Activated naive CD4-positive, alpha-beta T cell treated with anti-CD3 and anti-CD28 coated beads for 36 hours (primary cell): ENCODE measurements around the gene RELL1. TPM values are rescaled to one million over a fixed set of nuclear protein-coding genes. Genes with fewer than 3 reads are reported as not detected.

Experiments
- CTCF ChIA-PET: fragments of 350-600 bp; sonication (Branson Sonifier 250); formaldehyde crosslinking; loops from one replicate; lab custom pipeline; 2021; ENCODE audit warnings: antibody characterized with exemption; lab: Charles Lee
- DNase-seq: peaks from one replicate; pipeline ENCODE4 v3.0.0-alpha.2; 2020
- H3K27ac Mint-ChIP-seq: one replicate; pipeline ENCODE4 v1.8.0; 2021; ENCODE audit warnings: mild to moderate bottlenecking, mixed read lengths
- H3K27me3 Mint-ChIP-seq: one replicate; pipeline ENCODE4 v1.8.0; 2021; ENCODE audit warnings: low read depth, mixed read lengths
- H3K36me3 Mint-ChIP-seq: one replicate; pipeline ENCODE4 v1.8.0; 2021; ENCODE audit warnings: low read depth, mixed read lengths
- H3K4me1 Mint-ChIP-seq: one replicate; pipeline ENCODE4 v1.8.0; 2021; ENCODE audit warnings: low read depth, mixed read lengths
- H3K4me3 Mint-ChIP-seq: one replicate; pipeline ENCODE4 v1.8.0; 2021; ENCODE audit warnings: mild to moderate bottlenecking, moderate library complexity, mixed read lengths
- H3K9me3 Mint-ChIP-seq: one replicate; pipeline ENCODE4 v1.8.0; 2021; ENCODE audit warnings: mixed read lengths
- intact Hi-C: fragments of 100-400 bp; cut with micrococcal nuclease; formaldehyde crosslinking; loops from one replicate; pipeline ENCODE4 v1.15.1; 2023
- total RNA-seq, 2 experiments: library from RNA; stranded (reverse); gene quantifications; one replicate each; pipeline ENCODE4 v1.2.3, GENCODE V29; 2021

The RELL1 gene
- total RNA-seq, 2 experiments from 2014 or later: 8.7 to 10.3 TPM

DNA sequence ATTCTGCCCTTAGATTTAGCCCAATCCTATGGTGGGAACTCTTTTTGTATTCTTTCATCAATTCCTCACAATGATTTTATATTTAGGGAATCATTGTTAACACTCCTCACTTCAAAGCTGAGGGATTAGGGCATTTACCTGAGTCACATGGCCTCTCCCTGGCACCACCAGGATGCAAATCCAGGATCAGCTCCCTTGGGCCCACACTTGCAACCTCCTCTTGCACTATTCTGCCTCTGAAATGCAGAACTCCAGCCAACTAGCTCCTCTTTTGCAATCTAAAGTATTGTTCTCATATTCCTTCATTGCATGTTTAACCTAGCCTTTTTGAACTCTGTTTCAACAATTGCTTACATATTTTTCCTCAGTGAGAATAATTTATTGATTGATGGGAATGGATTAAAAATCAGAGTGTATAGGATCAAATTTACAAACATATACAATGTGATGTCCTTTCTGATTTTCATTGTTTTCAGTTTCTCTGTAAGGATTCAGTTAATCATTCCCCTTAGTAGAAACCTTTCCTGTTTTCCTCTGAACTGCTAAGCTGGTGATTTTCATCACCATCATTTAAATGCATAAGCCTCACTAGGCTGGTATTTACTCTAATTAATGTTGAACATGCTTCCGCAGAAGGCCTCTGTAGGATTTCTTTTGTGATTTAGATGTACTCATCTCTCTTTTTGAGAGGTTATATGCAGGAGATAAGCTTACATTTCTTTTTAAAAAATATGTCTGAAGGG is 3.3 kb upstream of the RELL1 start:
- H3K9me3 Mint-ChIP-seq: peaks cover 3% of the 10 kb centered on the region
- no peak for DNase-seq
- H3K36me3 Mint-ChIP-seq: no peaks in the 10 kb centered on the region
- H3K27me3 Mint-ChIP-seq: no peaks in the 10 kb centered on the region
- no peak overlapping the region for H3K27ac Mint-ChIP-seq
- intact Hi-C loops: loop anchor here (5.0 to 10.0 kb wide), 3 partner anchors 625 to 1343 kb away; partner anchors contain the start of genes TLR1 and TMEM156
- CTCF ChIA-PET: no interaction called here
- peaks cover 11% of the 10 kb centered on the region for H3K4me1 Mint-ChIP-seq
- no peak overlapping the region for H3K4me3 Mint-ChIP-seq

DNA sequence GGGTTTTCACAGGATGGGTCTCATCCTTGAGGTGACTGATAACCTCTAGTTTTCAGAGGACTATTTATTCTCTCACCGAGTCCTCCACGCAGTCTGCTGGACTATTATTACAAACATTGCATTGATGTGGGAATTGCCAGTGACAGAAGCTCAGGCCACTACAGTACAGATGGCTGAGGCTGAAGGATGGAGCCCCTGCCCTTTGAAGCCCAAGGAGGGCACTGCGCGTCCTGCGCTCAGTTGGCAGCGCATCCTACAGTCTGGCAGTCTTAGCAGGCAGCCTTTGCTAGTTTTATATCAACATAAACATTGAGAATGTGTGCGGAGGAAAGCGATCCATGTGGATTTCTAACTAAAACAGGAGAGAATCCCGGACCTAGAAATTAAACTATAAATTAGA is 1.5 kb upstream of the RELL1 start:
- H3K4me3 Mint-ChIP-seq: no peak overlapping the region
- intact Hi-C loops: loop anchor here (2.0 to 10.0 kb wide), 5 partner anchors 77 to 1345 kb away; partner anchors contain the start of genes TLR1 and TMEM156
- CTCF ChIA-PET: no interaction called here
- H3K27me3 Mint-ChIP-seq: no peaks in the 10 kb centered on the region
- peaks cover 4% of the 10 kb centered on the region for H3K9me3 Mint-ChIP-seq
- no peak for DNase-seq
- peaks cover 26% of the 10 kb centered on the region for H3K4me1 Mint-ChIP-seq
- H3K27ac Mint-ChIP-seq: no peak overlapping the region
- H3K36me3 Mint-ChIP-seq: peaks cover 4% of the 10 kb centered on the region

- H3K9me3 Mint-ChIP-seq: peaks cover 2% of the 10 kb centered on the region
- H3K36me3 Mint-ChIP-seq: peaks cover 5% of the 10 kb centered on the region
- CTCF ChIA-PET: interaction anchor here (0.6 to 1.1 kb wide), 3 partner anchors 8 to 445 kb away, joined by 3 to 4 read pairs (median 3); no protein-coding TSS in a partner anchor
- H3K27me3 Mint-ChIP-seq: no peaks in the 10 kb centered on the region
- H3K27ac Mint-ChIP-seq: no peak overlapping the region
- DNase-seq: no peak
- intact Hi-C loops: loop anchor here (2.0 to 10.0 kb wide), 5 partner anchors 78 to 1345 kb away; partner anchors contain the start of genes TLR1 and TMEM156
- H3K4me1 Mint-ChIP-seq: peaks cover 31% of the 10 kb centered on the region
- peak overlapping the region; percentile 84 for H3K4me3 Mint-ChIP-seq
These were observed 1.0 kb upstream of the RELL1 start for GRCh38 chr4:37687194-37687562.

GRCh38 chr4:37685823-37686372 is 278 bp downstream of the RELL1 start:
- CTCF ChIA-PET: interaction anchor here (1.1 kb wide), 1 partner anchor 446 kb away, joined by 3 read pairs; no protein-coding TSS in a partner anchor
- Mint-ChIP-seq H3K27me3 (no peaks in the 10 kb centered on the region), H3K36me3 (peaks cover 5% of the 10 kb centered on the region), H3K4me1 (peaks cover 34% of the 10 kb centered on the region), H3K27ac (peak overlapping the region; percentile 82), H3K4me3 (peak overlapping the region; percentile 84), H3K9me3 (peaks cover 2% of the 10 kb centered on the region)
- DNase-seq: peak; percentile 52
- intact Hi-C loops: loop anchor here (1.0 to 10.0 kb wide), 13 partner anchors 30 to 1442 kb away; partner anchors contain the start of genes ARAP2, PGM2, TBC1D1 and TLR1

DNA sequence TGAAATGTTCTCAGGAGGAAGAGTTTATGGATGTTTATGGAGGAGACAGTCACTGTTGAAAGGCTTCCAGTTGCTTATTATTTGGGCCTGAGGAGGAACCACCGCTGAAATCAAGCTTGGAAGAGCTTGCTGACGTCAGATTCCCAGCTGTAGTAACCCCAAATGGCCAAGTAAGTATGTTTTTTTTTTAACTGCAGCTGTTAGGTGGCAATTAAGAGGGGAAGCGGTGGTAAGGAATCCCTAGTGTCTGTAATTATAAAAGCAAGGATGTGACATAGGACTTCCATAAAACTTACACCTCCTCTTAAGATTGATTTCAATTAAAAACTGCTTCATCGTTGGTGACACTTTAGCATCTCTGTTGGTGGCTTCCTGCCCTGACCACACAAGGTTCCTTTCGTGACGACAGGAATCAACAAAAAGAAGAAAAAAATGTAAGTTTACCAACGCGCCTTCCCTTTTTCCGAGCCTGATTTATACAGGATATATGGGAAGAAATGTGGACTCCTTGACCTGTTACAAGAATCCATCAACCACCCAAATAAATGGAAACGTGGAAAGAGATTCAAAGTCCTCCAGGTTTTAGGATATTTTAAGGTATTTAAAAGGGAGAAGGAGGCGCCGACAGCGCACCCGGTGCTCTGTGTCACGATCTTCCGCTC is 884 bp downstream of the RELL1 start:
- H3K4me1 Mint-ChIP-seq: peaks cover 34% of the 10 kb centered on the region
- peak; percentile 55 for DNase-seq
- H3K27ac Mint-ChIP-seq: peak overlapping the region; percentile 82
- intact Hi-C loops: loop anchor here (5.0 to 10.0 kb wide), 3 partner anchors 630 to 1347 kb away; partner anchors contain the start of genes TLR1 and TMEM156
- CTCF ChIA-PET: interaction anchor here (0.7 to 1.0 kb wide), 2 partner anchors 82 to 116 kb away, joined by 3 read pairs; no protein-coding TSS in a partner anchor
- H3K9me3 Mint-ChIP-seq: peaks cover 2% of the 10 kb centered on the region
- H3K36me3 Mint-ChIP-seq: peaks cover 8% of the 10 kb centered on the region
- peak overlapping the region; percentile 84 for H3K4me3 Mint-ChIP-seq
- H3K27me3 Mint-ChIP-seq: no peaks in the 10 kb centered on the region

GRCh38 chr4:37684154-37684553 is 2.0 kb downstream of the RELL1 start:
- CTCF ChIA-PET: interaction anchor here (0.7 kb wide), 1 partner anchor 117 kb away, joined by 3 read pairs; no protein-coding TSS in a partner anchor
- intact Hi-C loops: loop anchor here (10.0 kb wide), 2 partner anchors 631 to 1121 kb away; partner anchors contain the start of gene TLR1
- peak overlapping the region; percentile 84 for H3K4me3 Mint-ChIP-seq
- H3K4me1 Mint-ChIP-seq: peaks cover 34% of the 10 kb centered on the region
- no peaks in the 10 kb centered on the region for H3K27me3 Mint-ChIP-seq
- DNase-seq: no peak
- H3K27ac Mint-ChIP-seq: no peak overlapping the region
- H3K9me3 Mint-ChIP-seq: peaks cover 2% of the 10 kb centered on the region
- H3K36me3 Mint-ChIP-seq: peaks cover 10% of the 10 kb centered on the region

GRCh38 chr4:37682701-37683401 is 3.3 kb downstream of the RELL1 start:
- peaks cover 2% of the 10 kb centered on the region for H3K9me3 Mint-ChIP-seq
- peak; percentile 11 for DNase-seq
- intact Hi-C loops: loop anchor here (2.0 to 10.0 kb wide), 3 partner anchors 16 to 1122 kb away; partner anchors contain the start of gene TLR1
- CTCF ChIA-PET: interaction anchor here (0.9 to 1.6 kb wide), 3 partner anchors 9 to 84 kb away, joined by 5 to 6 read pairs (median 5); no protein-coding TSS in a partner anchor
- peaks cover 43% of the 10 kb centered on the region for H3K4me1 Mint-ChIP-seq
- peak overlapping the region; percentile 48 for H3K4me3 Mint-ChIP-seq
- peaks cover 13% of the 10 kb centered on the region for H3K36me3 Mint-ChIP-seq
- H3K27me3 Mint-ChIP-seq: no peaks in the 10 kb centered on the region
- peak overlapping the region; percentile 59 for H3K27ac Mint-ChIP-seq

- CTCF ChIA-PET: no interaction called here
- Mint-ChIP-seq H3K27me3 (no peaks in the 10 kb centered on the region), H3K36me3 (peaks cover 13% of the 10 kb centered on the region), H3K9me3 (peaks cover 2% of the 10 kb centered on the region), H3K27ac (no peak overlapping the region), H3K4me3 (no peak overlapping the region), H3K4me1 (peaks cover 60% of the 10 kb centered on the region)
- no peak for DNase-seq
- intact Hi-C loops: loop anchor here (10.0 kb wide), 2 partner anchors 635 to 1125 kb away; partner anchors contain the start of gene TLR1
These were observed 6.1 kb downstream of the RELL1 start for GRCh38 chr4:37680089-37680488.

DNA sequence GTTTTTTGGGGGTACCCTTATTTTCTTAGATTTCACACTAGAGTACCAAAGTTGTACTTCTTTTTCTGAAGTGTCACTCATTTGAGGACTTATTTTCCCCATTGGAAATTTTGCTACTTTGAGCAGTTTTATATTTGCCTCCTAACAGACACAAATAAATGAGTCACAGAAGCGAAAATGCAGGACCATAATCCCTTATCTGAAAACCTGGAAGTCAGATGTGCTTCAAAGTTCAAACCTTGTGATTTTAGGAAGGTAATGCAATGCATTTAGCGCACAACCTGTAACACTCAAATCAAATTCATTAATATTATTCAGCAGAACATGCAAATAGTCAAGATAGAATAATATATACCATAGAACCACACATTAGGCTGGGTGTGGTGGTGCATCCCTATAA is 6.9 kb downstream of the RELL1 start:
- H3K4me1 Mint-ChIP-seq: peaks cover 60% of the 10 kb centered on the region

GRCh38 chr4:37678624-37679023 is 7.6 kb downstream of the RELL1 start:
- intact Hi-C loops: no loop called here
- H3K4me1 Mint-ChIP-seq: peaks cover 63% of the 10 kb centered on the region
- H3K36me3 Mint-ChIP-seq: peaks cover 10% of the 10 kb centered on the region
- no peak overlapping the region for H3K27ac Mint-ChIP-seq
- H3K4me3 Mint-ChIP-seq: no peak overlapping the region
- no peaks in the 10 kb centered on the region for H3K27me3 Mint-ChIP-seq
- no peak for DNase-seq
- H3K9me3 Mint-ChIP-seq: peaks cover 2% of the 10 kb centered on the region
- CTCF ChIA-PET: no interaction called here

More for the DNA sequence above, 6.9 kb downstream of the RELL1 start:
- Mint-ChIP-seq H3K27ac (no peak overlapping the region), H3K36me3 (peaks cover 13% of the 10 kb centered on the region), H3K4me3 (no peak overlapping the region), H3K27me3 (no peaks in the 10 kb centered on the region), H3K9me3 (peaks cover 2% of the 10 kb centered on the region)
- CTCF ChIA-PET: no interaction called here
- DNase-seq: no peak
- intact Hi-C loops: no loop called here

DNA sequence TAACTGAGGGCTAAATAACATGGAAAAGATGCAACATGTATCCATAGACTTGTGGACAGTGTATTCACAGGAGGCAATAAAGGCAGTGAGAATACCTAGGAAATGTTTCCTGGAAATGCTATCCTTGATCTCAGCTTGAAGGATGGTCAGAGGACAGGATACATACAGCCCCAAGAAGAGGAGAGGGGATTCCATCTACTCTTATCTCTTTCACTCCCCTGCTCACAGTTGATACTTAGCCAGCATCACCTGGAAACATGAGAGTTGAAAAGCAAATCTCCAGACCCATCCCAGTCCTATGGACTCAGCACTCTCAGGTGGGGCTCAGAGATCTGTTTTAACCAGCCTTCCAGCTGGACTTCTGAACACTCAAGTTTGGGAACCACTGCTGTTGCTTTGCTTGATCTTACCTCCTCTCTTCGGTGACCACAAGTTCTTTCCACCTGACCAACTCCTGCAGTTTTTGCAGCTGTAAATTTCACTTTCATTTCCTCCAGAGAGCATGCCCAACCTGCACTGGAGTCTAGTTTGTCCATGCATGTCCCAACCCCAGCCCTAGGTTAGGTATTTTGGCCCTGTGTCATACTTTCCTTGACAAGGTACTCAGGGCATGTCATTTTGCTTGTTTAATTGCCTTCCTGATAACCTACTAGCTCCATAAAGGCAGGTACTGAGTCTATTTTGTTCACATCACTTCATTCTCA is 10.4 kb downstream of the RELL1 start:
- Mint-ChIP-seq H3K27me3 (no peaks in the 10 kb centered on the region), H3K9me3 (no peaks in the 10 kb centered on the region), H3K4me3 (no peak overlapping the region), H3K27ac (no peak overlapping the region), H3K36me3 (peaks cover 9% of the 10 kb centered on the region), H3K4me1 (peaks cover 63% of the 10 kb centered on the region)
- CTCF ChIA-PET: interaction anchor here (1.6 kb wide), 1 partner anchor 73 kb away, joined by 8 read pairs; no protein-coding TSS in a partner anchor
- DNase-seq: peak; percentile 18
- intact Hi-C loops: no loop called here
